OCI-M1 (cell line): ENCODE measurements around the gene ADGRB3.
"Not testable (repeated sequence)": the region's sequence is repeated elsewhere in the genome, so short reads cannot be mapped to it uniquely, and the experiment has no call there.

Experiments used
- DNase-seq: peaks from one replicate; lab custom pipeline; 2025; lab: John Stamatoyannopoulos, UW

The ADGRB3 gene

DNA sequence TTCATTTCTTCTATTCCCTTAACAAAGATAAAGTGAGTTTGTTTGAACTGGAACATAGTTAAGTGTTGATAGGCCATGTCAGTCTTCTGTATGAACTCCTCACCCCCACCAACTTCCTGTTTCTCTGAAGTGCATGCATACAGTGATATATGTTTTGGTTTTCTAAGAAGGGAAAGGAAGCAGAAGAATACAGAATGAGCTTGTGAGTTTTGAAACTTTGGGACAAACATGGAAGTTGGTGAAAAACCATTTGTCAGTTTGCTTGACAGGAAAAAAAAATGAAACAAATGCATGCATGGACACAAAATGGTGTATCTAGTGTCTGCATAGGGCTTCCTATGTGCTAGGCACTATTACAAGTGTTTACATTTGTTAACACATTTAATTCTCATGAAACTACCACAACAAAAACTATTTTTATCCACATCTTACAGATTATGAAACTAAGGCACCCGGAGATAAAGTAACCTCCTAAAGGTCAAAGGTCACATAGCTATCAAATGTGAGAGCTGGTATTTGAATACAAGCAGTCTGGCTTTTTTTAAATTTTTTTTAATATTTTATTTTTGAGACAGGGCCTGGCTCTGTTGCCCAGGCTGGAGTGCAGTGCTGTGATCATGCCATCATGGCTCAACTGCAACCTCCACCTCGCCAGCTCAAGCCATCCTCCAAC, 105.9 kb downstream of the ADGRB3 start:
- peak; percentile 94 for DNase-seq

DNA sequence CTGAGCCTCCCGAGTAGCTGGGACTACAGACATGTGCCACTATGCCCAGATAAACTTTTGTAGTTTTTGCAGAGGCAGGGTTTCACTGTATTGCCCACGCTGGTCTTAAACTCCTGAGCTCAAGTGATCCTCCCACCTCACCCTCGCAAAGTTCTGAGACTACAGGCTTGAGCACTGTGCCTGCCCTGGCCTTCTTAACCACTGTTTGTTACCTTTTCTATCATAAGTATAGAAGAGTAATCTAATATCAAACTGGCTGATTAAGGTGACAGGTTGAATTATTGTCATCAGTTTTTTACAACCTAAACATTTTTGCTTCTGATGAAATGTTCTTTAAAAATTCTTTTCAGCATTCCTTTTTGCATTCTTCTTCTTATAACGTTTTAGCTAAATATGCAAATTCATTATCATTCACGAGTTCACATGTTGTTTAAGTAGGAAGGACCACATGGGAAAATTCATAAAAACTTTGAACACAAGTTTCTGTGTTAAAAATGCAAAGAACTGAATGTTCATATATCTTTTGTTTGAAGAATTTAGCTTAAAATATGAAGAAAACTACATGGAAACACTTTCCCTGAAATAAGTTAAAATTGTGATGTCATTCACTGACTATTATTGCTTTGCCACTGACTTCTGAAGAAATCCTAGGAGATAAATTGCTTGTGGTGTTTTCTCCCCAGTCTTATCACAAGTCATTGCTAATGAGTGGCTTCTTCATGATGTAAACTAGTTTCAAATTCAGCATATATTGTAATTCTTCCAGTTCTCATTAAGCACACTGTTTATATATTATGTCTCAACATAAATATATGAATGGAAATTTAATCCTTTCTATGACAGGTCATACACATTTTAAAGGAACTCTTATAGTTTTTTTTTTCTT, 106.7 kb downstream of the ADGRB3 start:
- DNase-seq, result peak; percentile 79

- DNase-seq, result no peak
Measured at GRCh38 chr6:68743099-68743498, 108.0 kb downstream of the ADGRB3 start.

- DNase-seq, result not testable (repeated sequence)
Measured at GRCh38 chr6:68744376-68744775, 109.3 kb downstream of the ADGRB3 start.

GRCh38 chr6:68746376-68746775, 111.3 kb downstream of the ADGRB3 start:
- no peak for DNase-seq

- DNase-seq, result no peak
Measured at GRCh38 chr6:68747110-68747790, 112.2 kb downstream of the ADGRB3 start.

DNA sequence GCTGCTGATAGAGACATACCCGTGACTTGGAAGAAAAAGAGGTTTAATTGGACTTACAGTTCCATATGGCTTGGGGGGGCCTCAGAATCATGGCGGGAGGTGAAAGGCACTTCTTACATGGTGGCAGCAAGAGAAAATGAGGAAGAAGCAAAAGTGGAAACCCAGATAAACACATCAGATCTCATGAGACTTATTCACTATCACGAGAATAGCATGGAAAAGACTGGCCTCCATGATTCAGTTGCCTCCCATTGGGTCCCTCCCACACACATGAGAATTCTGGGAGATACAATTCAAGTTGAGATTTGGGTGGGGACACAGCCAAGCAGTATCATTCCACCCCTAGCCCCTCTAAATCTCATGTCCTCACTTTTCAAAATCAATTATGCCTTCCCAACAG, 112.8 kb downstream of the ADGRB3 start:
- DNase-seq, result not testable (repeated sequence)

GRCh38 chr6:68754681-68755213, 119.7 kb downstream of the ADGRB3 start:
- DNase-seq, result no peak

- peak; percentile 67 for DNase-seq
Measured at GRCh38 chr6:68756454-68757375, 121.6 kb downstream of the ADGRB3 start.

DNA sequence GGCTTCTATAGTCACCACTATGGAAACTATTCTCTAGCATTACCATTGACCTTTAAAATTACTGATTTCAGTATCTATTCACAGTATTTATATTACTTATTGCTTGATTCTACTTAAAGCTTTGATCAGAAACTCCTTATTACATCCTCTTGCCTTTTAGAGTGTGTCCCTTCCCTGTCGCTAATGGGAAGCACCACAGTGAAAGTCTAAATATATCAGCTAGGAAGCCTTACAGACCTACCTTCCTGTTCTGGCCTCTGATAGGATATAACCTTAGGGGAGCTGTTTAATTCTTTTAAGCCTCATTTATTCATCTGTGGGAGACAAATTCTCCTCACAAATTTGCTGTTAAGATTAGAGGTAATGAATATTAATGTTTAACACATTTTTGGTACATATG, 122.7 kb downstream of the ADGRB3 start:
- DNase-seq, result no peak

DNA sequence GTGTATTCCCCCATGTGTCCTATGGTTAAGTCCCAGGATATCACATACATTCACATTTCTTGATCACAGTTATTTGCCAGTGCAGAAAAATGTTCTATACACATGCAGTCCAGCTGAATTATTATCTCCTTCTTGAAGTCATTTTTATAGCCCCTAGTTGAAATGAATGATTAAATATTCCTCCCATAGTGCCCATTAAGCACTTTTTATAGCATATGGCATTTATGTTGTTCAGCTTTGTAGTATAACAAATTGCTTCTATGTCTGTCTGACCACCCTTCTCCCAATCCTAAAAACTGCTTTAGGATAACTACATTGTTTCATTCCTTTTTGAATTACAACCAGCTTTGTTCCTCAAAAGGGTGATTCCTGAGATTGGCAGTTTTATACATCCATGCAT, 123.5 kb downstream of the ADGRB3 start:
- DNase-seq, result no peak

GRCh38 chr6:68760485-68760884, 125.4 kb downstream of the ADGRB3 start:
- no peak for DNase-seq

DNA sequence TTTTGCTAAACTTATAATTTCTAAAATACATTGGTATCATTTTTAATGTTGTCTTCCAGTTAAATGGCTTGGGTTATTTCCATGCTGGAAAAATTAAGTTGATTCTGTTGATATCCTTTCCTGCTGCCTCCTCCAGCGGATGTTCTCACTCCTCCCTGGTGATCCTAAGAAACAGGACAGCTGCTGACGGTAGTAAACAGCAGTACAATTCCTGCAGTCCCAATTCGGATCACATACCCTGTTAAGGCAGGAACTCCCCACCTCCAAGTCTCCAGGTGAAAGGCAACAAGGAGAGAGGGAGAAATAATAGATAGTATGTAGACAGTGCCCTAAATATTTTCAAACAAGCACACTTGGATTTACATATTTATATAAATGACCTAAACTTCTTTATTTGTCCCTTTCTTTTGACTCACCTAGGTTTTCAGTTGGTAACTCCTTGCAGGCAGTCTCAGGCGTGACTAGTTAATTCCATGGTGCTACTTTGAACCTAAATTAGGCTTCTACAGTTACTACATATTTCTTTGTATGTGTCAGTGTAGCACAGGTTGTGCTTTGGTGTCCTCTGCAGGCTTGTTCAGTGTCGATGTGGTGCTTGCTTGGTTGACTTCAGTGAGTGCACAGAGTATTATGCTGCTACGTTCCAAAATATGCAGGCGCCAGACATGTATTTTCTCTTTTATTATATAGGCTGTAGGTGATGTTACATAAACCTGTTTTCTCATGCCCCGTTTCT, 126.0 kb downstream of the ADGRB3 start:
- peak; percentile 61 for DNase-seq

DNA sequence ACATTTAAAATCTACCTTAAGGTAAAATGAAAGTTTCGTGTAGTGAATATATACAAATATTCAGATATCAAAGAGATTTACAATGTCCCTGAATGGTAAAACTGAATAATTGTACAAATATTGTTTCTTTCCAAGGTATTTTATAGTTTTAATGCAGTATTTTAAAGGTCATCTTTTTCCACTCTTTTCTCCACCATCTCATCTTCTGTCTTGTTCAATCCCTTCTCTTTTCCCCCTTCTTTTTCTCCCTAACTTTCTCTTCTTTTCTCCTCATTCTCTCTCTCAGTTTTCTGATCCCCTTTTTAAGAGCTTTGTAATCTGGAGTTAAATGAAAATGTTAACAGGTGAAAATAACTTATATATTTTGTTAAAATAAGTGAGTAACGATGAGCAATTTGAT, 126.9 kb downstream of the ADGRB3 start:
- DNase-seq, result no peak

GRCh38 chr6:68771426-68771825, 136.3 kb downstream of the ADGRB3 start:
- no peak for DNase-seq

DNA sequence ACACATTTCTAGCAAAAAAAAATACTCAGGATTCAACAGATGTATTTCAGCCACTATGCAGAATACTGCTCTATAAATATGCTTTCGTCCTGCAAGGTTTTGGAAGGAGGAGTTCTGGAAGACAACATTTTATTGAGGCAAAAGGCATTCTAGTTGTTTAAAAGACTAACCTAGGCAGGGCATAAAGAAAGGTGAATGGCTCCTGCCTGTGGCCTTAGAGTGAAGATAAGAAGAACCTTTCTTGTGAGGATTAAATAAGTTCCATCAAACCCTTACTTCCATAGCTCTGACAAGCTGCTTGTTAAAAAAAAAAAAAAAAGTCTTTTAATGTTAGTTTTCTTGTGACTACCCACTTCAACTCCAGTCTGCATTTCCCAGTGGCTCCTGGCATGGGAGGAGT, 139.8 kb downstream of the ADGRB3 start:
- DNase-seq, result no peak

- DNase-seq, result no peak
Measured at GRCh38 chr6:68776354-68776753, 141.3 kb downstream of the ADGRB3 start.

DNA sequence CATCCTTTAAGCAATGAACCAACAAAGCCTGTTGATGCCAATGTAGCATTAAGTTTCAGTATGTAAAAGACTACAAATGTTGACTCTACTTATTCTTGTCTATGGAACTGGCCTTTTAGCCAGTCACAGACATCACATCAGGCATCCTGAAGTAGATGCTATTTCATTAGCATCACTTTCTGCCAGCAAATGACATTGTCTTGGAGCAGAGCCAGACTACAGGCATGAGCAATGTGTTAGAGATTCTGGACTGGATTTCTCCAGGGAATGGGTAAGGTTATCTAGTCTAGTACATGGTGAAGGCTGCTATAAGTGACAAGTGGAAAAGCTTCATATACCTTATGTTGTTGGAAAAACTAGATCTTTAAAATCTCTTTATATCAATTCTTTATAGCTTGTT, 142.9 kb downstream of the ADGRB3 start:
- peak; percentile 42 for DNase-seq

DNA sequence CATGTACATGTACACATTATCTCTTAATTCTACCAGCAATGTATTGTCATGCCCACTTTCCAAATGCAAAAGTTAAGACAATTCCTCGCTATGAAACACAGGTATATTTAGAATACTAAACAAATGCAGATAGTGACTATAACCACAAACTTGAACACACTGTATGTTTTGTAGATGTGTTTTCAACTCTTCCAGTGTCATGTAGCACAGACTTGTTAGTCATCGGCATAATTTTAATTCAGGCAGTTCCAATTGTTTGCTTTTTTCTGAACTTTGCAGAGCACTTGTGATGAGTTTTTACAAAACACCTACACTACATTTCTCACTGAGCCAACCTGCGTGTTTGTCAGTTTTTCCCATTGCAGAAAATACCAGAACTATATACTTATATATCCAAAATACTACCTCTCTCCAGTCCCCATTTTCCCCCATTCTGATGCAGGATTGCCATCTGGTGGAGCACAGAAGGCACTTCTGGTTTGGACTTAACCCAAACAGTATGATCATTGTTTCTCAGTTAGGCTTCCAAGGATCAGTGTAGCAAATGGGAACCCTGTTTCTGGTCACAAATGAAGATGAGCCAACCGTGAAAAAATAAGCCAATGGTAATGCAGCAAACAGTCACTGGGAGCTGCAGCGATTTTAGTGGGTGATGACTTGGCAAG, 143.4 kb downstream of the ADGRB3 start:
- peak; percentile 85 for DNase-seq

DNA sequence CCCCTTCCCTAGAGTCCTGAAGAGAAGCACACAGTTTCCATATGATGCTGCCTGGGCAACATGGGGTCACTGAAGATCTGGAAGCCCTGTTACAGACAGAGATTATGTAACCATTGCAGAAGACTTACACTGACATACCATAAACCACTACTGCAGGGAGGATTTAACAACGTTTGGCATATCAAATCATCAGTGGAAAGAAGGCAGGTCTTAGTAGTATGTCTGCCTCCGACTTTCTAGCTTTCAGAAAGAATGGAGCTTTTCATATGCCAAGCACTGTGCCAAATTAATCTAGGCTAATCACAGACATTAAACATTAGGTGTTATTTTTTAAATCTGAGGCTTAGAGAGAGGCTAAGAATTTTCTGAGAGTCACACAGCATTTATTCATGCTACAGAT, 144.3 kb downstream of the ADGRB3 start:
- DNase-seq, result no peak
